Esophagus muscularis mucosa (tissue), 4 donors: ENCODE data around the gene MLLT3. TPM values are rescaled to one million over a fixed set of nuclear protein-coding genes. Genes with fewer than 3 reads are reported as not detected.

Source experiments
- DNase-seq: peaks from one replicate; pipeline ENCODE4 v3.0.0-alpha.2; 2017; ENCODE audit errors: extremely low spot score
- H3K27ac ChIP-seq, 4 donors: fragments of 200-600 bp; sonication (generic); replicated peaks in 1 of 4; 1 replicate in 3 of 4; 2 replicates in 1 of 4; pipeline ENCODE4 v1.5.1; 2016 to 2019; ENCODE audit warnings: mild to moderate bottlenecking in 1 of 4
- H3K27me3 ChIP-seq, 4 donors: fragments of 200-600 bp; sonication (generic); one replicate each; pipeline versions ENCODE4 v1.5.1 to v1.6.0; 2016 to 2019
- H3K36me3 ChIP-seq, 4 donors: fragments of 200-600 bp; sonication (generic); one replicate each; pipeline ENCODE4 v1.5.1; 2016 to 2019
- H3K4me1 ChIP-seq, 4 donors: fragments of 200-600 bp; sonication (generic); one replicate each; pipeline ENCODE4 v1.5.1; 2016 to 2019
- H3K4me3 ChIP-seq, 4 donors: fragments of 200-600 bp; sonication (generic); 1 replicate in 2 of 4; 2 replicates in 2 of 4; pipeline ENCODE4 v1.5.1; 2016 to 2019; ENCODE audit warnings: mild to moderate bottlenecking in 4 of 4, moderate library complexity in 1 of 4
- H3K9me3 ChIP-seq, 4 donors: fragments of 200-600 bp; sonication (generic); 1 replicate in 3 of 4; 2 replicates in 1 of 4; pipeline ENCODE4 v1.5.1; 2016 to 2019
- EP300 ChIP-seq: sonication (generic); formaldehyde crosslinking; IDR thresholded peaks from one replicate; pipeline ENCODE4 v1.6.1; 2017; ENCODE audit warnings: antibody characterized with exemption
- POLR2A ChIP-seq: fragments of 450-650 bp; IDR thresholded peaks from one replicate; pipeline ENCODE4 v1.6.1; 2017; ENCODE audit warnings: antibody characterized with exemption, moderate library complexity, mild to moderate bottlenecking, low read depth
- POLR2AphosphoS5 ChIP-seq, 2 donors: sonication (generic); formaldehyde crosslinking; IDR thresholded peaks; one replicate each; pipeline ENCODE4 v1.6.1; 2017; ENCODE audit warnings: antibody characterized with exemption in 2 of 2
- WGBS: methylation state at CpG from one replicate; pipeline ENCODE4 v1.1.5; 2018; 5-methylcytosine and 5-hydroxymethylcytosine counted together
- intact Hi-C: fragments of 100-400 bp; cut with DNase I; formaldehyde crosslinking; loops from one replicate; pipeline ENCODE4 v1.15.1; 2023
- total RNA-seq, 4 donors: library from RNA; depleted of rRNA; stranded (reverse); fragments of >200 nt; gene quantifications; one replicate each; pipeline versions ENCODE4 v1.1.0 to v1.2.1, GENCODE V29; 2016
- TF ChIP-seq, protein P1 (sequence below), 3 experiments: fragments of 200-600 bp in 2 of 3; fragments of 450-650 bp in 1 of 3; sonication (generic) in 2 of 3; IDR thresholded peaks; one replicate each; pipeline ENCODE4 v1.5.1; 2017 to 2019; ENCODE audit warnings: antibody characterized with exemption in 3 of 3, mild to moderate bottlenecking in 2 of 3, moderate library complexity in 1 of 3

The MLLT3 gene
- total RNA-seq, 4 donors from 2014 or later, result 14.1 to 30.7 (median 18.0) TPM

GRCh38 chr9:20464242-20464641 is 158.1 kb downstream of the MLLT3 start:
- 94% methylated on average over 4 of the region's 4 CpGs for WGBS
- no peaks in the 10 kb centered on the region for H3K9me3 ChIP-seq
- H3K4me1 ChIP-seq, result peaks cover 0 to 10% (median 1%) of the 10 kb centered on the region in 4 donors
- no peak overlapping the region for H3K27ac ChIP-seq
- H3K36me3 ChIP-seq, result no peaks in the 10 kb centered on the region
- intact Hi-C loops, result no loop called here
- no peak for DNase-seq
- H3K27me3 ChIP-seq, result no peaks in the 10 kb centered on the region
- H3K4me3 ChIP-seq, result no peak overlapping the region
- no peak for TF ChIP-seq POLR2AphosphoS5 (IDR thresholded peaks at IDR 0.05)
- TF ChIP-seq, protein P1, sequence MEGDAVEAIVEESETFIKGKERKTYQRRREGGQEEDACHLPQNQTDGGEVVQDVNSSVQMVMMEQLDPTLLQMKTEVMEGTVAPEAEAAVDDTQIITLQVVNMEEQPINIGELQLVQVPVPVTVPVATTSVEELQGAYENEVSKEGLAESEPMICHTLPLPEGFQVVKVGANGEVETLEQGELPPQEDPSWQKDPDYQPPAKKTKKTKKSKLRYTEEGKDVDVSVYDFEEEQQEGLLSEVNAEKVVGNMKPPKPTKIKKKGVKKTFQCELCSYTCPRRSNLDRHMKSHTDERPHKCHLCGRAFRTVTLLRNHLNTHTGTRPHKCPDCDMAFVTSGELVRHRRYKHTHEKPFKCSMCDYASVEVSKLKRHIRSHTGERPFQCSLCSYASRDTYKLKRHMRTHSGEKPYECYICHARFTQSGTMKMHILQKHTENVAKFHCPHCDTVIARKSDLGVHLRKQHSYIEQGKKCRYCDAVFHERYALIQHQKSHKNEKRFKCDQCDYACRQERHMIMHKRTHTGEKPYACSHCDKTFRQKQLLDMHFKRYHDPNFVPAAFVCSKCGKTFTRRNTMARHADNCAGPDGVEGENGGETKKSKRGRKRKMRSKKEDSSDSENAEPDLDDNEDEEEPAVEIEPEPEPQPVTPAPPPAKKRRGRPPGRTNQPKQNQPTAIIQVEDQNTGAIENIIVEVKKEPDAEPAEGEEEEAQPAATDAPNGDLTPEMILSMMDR (IDR thresholded peaks at IDR 0.05), result no peak
- no peak for TF ChIP-seq EP300

DNA sequence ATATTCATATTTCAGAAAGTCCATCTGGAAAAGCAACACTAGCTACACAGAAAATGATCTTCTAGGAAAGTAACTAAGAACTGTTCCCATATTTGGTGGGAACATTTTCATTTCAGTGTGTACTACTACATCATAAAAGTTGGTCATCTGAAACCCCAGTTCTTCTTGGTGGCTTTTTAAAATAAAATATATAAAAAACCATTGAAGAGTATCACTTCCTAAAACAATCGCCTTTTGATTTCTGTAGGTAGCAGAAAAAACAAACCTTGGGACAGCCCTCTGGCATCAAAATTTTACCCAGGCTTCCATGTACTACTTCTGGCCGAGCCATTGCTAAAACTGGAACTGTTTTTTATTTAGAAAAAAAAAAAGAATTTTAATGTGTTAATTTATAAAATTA is 158.5 kb downstream of the MLLT3 start:
- H3K4me1 ChIP-seq, result peaks cover 0 to 10% (median 0%) of the 10 kb centered on the region in 4 donors
- no peaks in the 10 kb centered on the region for H3K27me3 ChIP-seq
- H3K4me3 ChIP-seq, result no peak overlapping the region
- no peaks in the 10 kb centered on the region for H3K9me3 ChIP-seq
- no peak overlapping the region for H3K27ac ChIP-seq
- WGBS, result 86% methylated on average over 2 of the region's 2 CpGs
- DNase-seq, result no peak
- intact Hi-C loops, result no loop called here
- H3K36me3 ChIP-seq, result no peaks in the 10 kb centered on the region
- TF ChIP-seq POLR2A (no peak), POLR2AphosphoS5 (IDR thresholded peaks at IDR 0.05) (no peak), EP300 (no peak)
- TF ChIP-seq, protein P1 (IDR thresholded peaks at IDR 0.05), result no peak

GRCh38 chr9:20462410-20462809 is 159.9 kb downstream of the MLLT3 start:
- no peaks in the 10 kb centered on the region for H3K27me3 ChIP-seq
- no peak overlapping the region for H3K27ac ChIP-seq
- no peak overlapping the region for H3K4me3 ChIP-seq
- 95% methylated on average over 3 of the region's 3 CpGs for WGBS
- TF ChIP-seq EP300 (no peak), POLR2AphosphoS5 (IDR thresholded peaks at IDR 0.05) (no peak), POLR2A (no peak)
- TF ChIP-seq, protein P1 (IDR thresholded peaks at IDR 0.05), result no peak
- H3K36me3 ChIP-seq, result no peaks in the 10 kb centered on the region
- H3K4me1 ChIP-seq, result peaks cover 0 to 10% (median 0%) of the 10 kb centered on the region in 4 donors
- no peak for DNase-seq
- intact Hi-C loops, result no loop called here
- no peaks in the 10 kb centered on the region for H3K9me3 ChIP-seq

- Histone ChIP-seq H3K4me3 (no peak overlapping the region), H3K27me3 (no peaks in the 10 kb centered on the region), H3K27ac (no peak overlapping the region), H3K9me3 (no peaks in the 10 kb centered on the region), H3K36me3 (no peaks in the 10 kb centered on the region), H3K4me1 (peaks cover 0 to 10% (median 8%) of the 10 kb centered on the region in 4 donors)
- TF ChIP-seq EP300, result no peak
- no peak for TF ChIP-seq POLR2A
- TF ChIP-seq POLR2AphosphoS5 (IDR thresholded peaks at IDR 0.05), result no peak
- TF ChIP-seq, protein P1 (IDR thresholded peaks at IDR 0.05), result no peak
- intact Hi-C loops, result no loop called here
- DNase-seq, result no peak
These were observed 175.0 kb downstream of the MLLT3 start for GRCh38 chr9:20447291-20447690.

GRCh38 chr9:20446248-20446647 is 176.1 kb downstream of the MLLT3 start:
- DNase-seq, result no peak
- Histone ChIP-seq H3K4me3 (no peak overlapping the region), H3K36me3 (no peaks in the 10 kb centered on the region), H3K9me3 (no peaks in the 10 kb centered on the region), H3K27me3 (no peaks in the 10 kb centered on the region), H3K4me1 (peaks cover 0 to 16% (median 14%) of the 10 kb centered on the region in 4 donors), H3K27ac (no peak overlapping the region)
- intact Hi-C loops, result no loop called here
- 91% methylated on average over 5 of the region's 5 CpGs for WGBS
- TF ChIP-seq EP300 (no peak), POLR2A (no peak)
- TF ChIP-seq, protein P1 (IDR thresholded peaks at IDR 0.05), result no peak
